ENCODE data around the gene MYO9B. TPM values are rescaled to one million over a fixed set of nuclear protein-coding genes. Genes with fewer than 3 reads are reported as not detected.

Gene MYO9B
- total RNA-seq, 1 experiment from 2014 or later: 58.6 TPM

GRCh38 chr19:17128820-17129219, 53.2 kb downstream of the MYO9B start:
- no peak overlapping the region for H3K27ac ChIP-seq (ENCODE audit: insufficient read length, low read depth, low read length)
- H4K20me1 ChIP-seq (ENCODE audit: control insufficient read depth, insufficient read depth, insufficient read length): no peaks in the 10 kb centered on the region
- no peak for DNase-seq
- no peak overlapping the region for H3K4me2 ChIP-seq (ENCODE audit: insufficient read depth, insufficient read length, low read length)
- no peak overlapping the region for H4K91ac ChIP-seq (ENCODE audit: insufficient read length, low read depth, low read length)
- H3K23ac ChIP-seq (ENCODE audit: insufficient read length, low read depth, low read length): no peak overlapping the region
- Mint-ChIP-seq H3K27ac (peak overlapping the region in 2 of 3 experiments; percentile 86 to 94; a peak in 3 of 7 replicates), H3K4me1 (peaks cover 12 to 16% of the 10 kb centered on the region in 2 experiments), H3K4me3 (no peak overlapping the region; a peak in 1 of 5 replicates), H3K9me3 (no peaks in the 10 kb centered on the region), H3K27me3 (ENCODE audit: low read depth) (no peaks in the 10 kb centered on the region; the same call in 1 of the 2 replicates), H3K36me3 (ENCODE audit: insufficient read depth in 1 of 3, low read depth in 3 of 3) (peaks cover 0 to 17% (median 8%) of the 10 kb centered on the region in 3 experiments; a peak in 4 of 7 replicates)
- H3K56ac ChIP-seq (ENCODE audit: insufficient read length, low read depth, low read length): no peak overlapping the region
- no peak overlapping the region for H3K4ac ChIP-seq (ENCODE audit: low read depth, low read length)
- no peaks in the 10 kb centered on the region for H3K27me3 ChIP-seq (ENCODE audit: insufficient read depth, low read length)
- H2BK5ac ChIP-seq (ENCODE audit: insufficient read length, low read length): no peak overlapping the region
- H3K9me3 ChIP-seq (ENCODE audit: control insufficient read depth, low read depth, low read length): no peaks in the 10 kb centered on the region
- no peak overlapping the region for H3T11ph ChIP-seq (ENCODE audit: low read length)
- H3K4me1 ChIP-seq (ENCODE audit: insufficient read depth, low read length): peaks cover 12% of the 10 kb centered on the region; the same call in 1 of the 2 replicates
- no peak overlapping the region for H2BK20ac ChIP-seq (ENCODE audit: low read depth, low read length, poor library complexity, severe bottlenecking)
- H3K9ac ChIP-seq (ENCODE audit: extremely low read depth, insufficient read length, low read length): no peak overlapping the region
- H2AK5ac ChIP-seq (ENCODE audit: insufficient read length, low read length): no peak overlapping the region
- H3K14ac ChIP-seq (ENCODE audit: insufficient read depth, low read length): no peak overlapping the region
- no peak overlapping the region for H4K8ac ChIP-seq (replicated peaks; ENCODE audit: insufficient read length, low read depth, low read length)
- H3K79me2 ChIP-seq (ENCODE audit: insufficient read depth, low read length): no peaks in the 10 kb centered on the region
- no peaks in the 10 kb centered on the region for H3K79me1 ChIP-seq (ENCODE audit: insufficient read depth, low read depth, low read length, poor library complexity, severe bottlenecking)
- no peak overlapping the region for H4K5ac ChIP-seq (ENCODE audit: insufficient read length, low read depth, low read length)
- H2AFZ ChIP-seq (ENCODE audit: low read length): no peak overlapping the region
- WGBS (ENCODE audit: extremely low coverage, insufficient read length, low lambda C conversion rate): no CpG with 5 or more reads among the region's 9 CpGs
- H3K23me2 ChIP-seq (ENCODE audit: insufficient read length, low read depth, low read length, poor library complexity, severe bottlenecking): no peaks in the 10 kb centered on the region
- no peak overlapping the region for H3K18ac ChIP-seq (ENCODE audit: insufficient read length, low read depth, low read length)
- no peak overlapping the region for H2BK12ac ChIP-seq (ENCODE audit: insufficient read length, low read depth, low read length)
- no peak overlapping the region for H2BK15ac ChIP-seq (ENCODE audit: low read depth, low read length)
- no peak for TF ChIP-seq CTCF (conservative IDR thresholded peaks at IDR 0.05)
- H2BK120ac ChIP-seq (ENCODE audit: low read depth, low read length, poor library complexity, severe bottlenecking): no peak overlapping the region
